LNCaP clone FGC (cell line): ENCODE data around the gene GNS.
"Not testable (repeated sequence)": the region's sequence is repeated elsewhere in the genome, so short reads cannot be mapped to it uniquely, and the experiment has no call there.

Experiments used
- DNase-seq: peaks from one replicate; pipeline ENCODE4 v3.0.0-alpha.2; 2011; ENCODE audit warnings: low read depth
- H3K4me3 ChIP-seq: 2 replicates; pipeline ENCODE4 v1.5.1; 2011; ENCODE audit warnings: mild to moderate bottlenecking, low read depth, low read length, control low read depth
- TF ChIP-seq, protein P1 (sequence below): IDR thresholded peaks from 2 replicates; pipeline ENCODE4 v1.5.1; 2012; ENCODE audit warnings: mild to moderate bottlenecking; ENCODE audit not compliant: control insufficient read depth, insufficient read depth; ENCODE audit errors: extremely low read depth

Gene GNS

DNA sequence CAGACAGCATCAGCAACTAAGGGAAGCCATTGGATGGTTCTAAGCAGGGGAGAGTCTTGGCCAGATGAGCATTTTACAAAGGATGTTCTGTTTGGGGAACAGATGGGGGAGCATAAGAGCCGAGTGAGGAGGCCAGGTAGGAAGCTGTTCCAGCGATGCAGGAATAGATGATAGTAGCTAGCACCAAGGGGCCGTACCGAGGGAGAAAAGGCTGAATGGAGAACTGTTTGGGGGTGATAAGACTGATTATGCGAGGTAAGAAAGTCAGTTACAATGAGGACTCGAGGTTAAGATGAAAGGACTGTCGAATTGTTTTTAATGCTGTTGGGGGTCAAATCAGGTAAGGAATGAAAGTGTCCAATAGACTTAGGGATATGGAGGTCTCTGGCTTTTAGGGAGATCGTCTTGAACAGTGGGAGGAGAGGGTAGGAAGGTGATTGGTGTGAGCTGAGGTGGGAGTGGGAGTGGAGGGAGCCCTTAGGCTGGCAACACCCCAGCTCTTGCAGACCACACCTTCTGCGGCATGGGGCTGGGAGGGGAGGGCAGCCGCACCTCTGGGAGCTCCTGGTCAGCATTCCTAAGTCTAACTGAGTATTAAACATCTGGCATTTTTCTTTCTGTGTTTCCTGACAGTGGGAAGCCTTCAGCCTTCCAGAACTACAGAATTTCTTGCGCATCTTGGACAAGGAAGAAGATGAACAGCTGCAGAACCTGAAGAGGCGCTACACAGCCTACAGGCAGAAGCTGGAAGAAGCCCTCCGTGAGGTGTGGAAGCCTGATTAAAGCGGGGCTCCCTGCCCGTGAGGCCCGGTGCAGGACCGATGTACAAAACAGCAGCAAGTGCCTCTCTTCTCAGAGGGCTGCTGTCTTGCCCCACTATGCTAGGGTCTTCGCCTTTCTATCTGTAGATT lies 64.8 kb downstream of the GNS start:
- no peak overlapping the region for H3K4me3 ChIP-seq
- no peak for DNase-seq
- TF ChIP-seq, protein P1, sequence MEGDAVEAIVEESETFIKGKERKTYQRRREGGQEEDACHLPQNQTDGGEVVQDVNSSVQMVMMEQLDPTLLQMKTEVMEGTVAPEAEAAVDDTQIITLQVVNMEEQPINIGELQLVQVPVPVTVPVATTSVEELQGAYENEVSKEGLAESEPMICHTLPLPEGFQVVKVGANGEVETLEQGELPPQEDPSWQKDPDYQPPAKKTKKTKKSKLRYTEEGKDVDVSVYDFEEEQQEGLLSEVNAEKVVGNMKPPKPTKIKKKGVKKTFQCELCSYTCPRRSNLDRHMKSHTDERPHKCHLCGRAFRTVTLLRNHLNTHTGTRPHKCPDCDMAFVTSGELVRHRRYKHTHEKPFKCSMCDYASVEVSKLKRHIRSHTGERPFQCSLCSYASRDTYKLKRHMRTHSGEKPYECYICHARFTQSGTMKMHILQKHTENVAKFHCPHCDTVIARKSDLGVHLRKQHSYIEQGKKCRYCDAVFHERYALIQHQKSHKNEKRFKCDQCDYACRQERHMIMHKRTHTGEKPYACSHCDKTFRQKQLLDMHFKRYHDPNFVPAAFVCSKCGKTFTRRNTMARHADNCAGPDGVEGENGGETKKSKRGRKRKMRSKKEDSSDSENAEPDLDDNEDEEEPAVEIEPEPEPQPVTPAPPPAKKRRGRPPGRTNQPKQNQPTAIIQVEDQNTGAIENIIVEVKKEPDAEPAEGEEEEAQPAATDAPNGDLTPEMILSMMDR, result no peak

DNA sequence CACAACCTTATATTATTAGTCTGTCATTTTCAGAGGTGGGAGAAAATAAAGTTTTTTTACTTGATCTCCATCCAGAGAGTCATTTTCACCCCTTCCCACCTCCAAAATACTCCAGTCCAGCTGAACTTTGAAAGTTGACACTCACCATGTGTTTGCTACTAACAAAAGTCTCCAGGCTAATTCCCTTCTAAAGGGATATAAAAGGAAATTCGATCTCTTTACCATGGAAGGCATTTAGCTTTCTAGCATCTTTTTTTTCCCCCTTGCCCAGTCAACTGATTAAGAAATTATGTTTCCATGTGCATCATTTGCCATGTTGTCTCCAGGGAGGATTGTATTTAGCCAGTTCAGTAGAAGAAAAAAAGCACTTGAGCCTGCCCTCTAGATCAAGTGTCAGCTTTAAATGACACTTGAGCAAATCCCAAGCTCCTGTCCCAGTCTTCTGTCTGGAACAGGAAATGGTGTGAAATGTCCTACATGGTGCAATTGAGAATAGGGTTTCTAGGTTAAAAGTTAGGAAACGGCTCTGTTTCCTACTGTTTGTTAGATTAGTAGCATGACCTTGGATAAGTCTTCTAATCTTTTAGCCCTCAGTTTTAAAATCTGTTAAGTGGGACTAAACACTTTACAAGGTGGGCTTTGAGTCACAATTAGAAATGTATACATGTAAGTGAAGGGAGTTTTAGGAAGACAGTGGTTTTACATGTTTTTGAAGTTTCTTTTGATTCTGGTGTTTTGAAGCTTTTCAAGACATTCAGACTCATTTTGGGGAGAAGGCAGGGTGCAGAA lies 67.2 kb downstream of the GNS start:
- TF ChIP-seq, protein P1, result no peak
- no peak overlapping the region for H3K4me3 ChIP-seq
- DNase-seq, result no peak

DNA sequence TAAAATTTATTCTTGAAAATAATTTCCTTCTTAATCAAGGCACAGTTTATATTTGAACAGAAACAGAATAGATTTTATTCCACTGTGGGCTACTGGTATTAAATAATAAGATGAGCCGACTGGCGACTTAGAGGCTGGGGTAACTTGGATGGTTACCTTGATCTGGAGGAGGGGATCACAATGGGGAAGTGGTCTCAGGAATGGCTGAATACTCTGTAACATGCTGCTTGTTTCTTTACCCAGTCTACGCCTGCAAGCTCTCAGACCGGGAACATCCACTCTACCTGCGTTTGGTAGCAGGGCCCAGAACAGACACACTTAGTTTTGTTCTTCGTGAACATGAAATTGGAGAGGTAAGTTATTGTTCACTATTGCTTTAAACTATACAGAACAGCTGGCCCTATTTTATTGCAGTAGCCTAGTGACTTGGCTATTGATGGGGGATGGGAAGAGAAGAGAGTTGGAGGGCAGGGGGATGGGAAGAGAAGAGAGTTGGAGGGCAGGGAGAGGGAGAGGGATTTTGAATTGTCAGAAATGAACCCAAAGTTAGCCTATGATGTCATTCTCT lies 67.9 kb downstream of the GNS start:
- H3K4me3 ChIP-seq, result no peak overlapping the region
- no peak for DNase-seq
- TF ChIP-seq, protein P1, result no peak

DNA sequence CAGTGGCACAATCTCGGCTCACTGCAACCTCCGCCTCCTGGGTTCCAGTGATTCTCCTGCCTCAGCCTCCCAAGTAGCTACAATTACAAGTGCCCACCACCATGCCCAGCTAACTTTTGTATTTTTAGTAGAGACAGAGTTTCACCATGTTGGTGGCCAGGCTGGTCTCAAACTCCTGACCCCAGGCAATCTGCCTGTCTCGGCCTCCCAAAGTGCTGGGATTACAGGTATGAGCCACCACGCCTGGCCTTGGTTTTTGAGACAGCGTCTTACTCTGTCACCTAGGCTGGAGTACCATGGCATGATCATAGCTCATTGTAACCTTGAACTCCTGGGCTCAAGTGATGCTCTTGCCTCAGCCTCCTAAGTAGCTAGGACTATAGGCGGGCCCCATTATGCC lies 69.0 kb downstream of the GNS start:
- not testable (repeated sequence) for H3K4me3 ChIP-seq, DNase-seq

DNA sequence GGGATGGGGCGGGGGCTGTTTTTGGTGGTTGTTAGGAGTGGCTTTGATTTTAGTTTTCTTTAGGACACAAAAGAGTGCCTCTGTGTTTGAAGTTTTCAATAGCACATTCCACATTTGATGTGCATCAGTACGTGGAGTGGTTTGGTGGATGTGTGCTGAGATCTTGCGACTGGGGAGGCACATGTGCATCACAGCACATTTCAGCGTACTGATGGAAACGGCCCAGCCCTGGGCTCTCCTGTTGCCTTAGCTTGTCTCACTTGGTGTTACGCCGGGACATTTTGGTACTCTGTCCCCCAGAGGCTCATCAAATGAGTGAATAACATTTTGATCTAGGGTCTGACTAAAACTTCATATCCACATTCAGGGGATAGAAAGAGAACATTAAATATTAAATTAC lies 70.5 kb downstream of the GNS start:
- no peak overlapping the region for H3K4me3 ChIP-seq
- no peak for DNase-seq
- TF ChIP-seq, protein P1, result no peak

DNA sequence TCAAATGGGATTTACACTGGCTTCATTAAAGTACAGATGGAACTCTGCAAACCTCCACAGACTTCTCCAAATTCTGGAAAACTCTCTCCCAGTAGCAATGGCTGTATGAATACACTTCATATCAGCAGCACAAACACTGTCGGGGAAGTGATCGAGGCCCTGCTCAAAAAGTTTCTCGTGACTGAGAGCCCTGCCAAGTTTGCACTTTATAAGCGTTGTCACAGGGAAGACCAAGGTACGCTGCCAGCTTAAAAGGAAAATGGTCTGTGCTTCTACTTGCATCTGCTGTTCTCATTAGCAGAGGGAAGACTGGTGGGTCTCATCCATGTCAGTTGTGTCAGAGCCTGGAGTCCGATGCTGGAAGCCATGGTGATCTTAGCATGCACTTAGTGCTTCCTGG lies 71.0 kb downstream of the GNS start:
- DNase-seq, result peak; percentile 71
- TF ChIP-seq, protein P1, result no peak
- H3K4me3 ChIP-seq, result no peak overlapping the region

DNA sequence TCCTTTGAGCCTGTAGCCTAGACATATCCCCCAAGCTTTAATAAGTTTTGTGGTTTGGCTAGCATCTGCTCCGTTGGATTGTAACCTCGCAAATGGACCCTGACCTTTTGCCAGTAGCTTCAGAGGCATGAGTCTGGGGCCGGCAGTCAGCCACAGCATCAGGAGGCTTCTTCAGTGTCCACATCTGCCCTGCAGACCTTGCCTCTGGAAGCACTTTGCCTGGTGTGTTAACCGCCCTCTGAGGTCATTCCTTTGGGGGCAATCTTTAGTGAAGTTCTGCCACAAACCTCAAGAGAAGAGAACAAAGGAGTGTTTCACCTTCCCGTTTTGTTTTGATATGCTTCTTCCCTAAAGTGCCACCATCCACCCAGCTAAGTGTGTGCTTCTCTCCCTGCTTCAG lies 71.4 kb downstream of the GNS start:
- TF ChIP-seq, protein P1, result no peak
- DNase-seq, result no peak

More for the DNA sequence above, 71.4 kb downstream of the GNS start:
- no peak overlapping the region for H3K4me3 ChIP-seq
